HG03135 (cell line): ENCODE data around the gene ADGRB2.

ENCODE experiments used
- ATAC-seq: cut with Tn5 transposase; IDR thresholded peaks from one replicate; pipeline ENCODE4 v1.9.1; 2021; ENCODE audit warnings: mild to moderate bottlenecking, moderate library complexity; ENCODE audit not compliant: unreplicated experiment

ADGRB2 gene

DNA sequence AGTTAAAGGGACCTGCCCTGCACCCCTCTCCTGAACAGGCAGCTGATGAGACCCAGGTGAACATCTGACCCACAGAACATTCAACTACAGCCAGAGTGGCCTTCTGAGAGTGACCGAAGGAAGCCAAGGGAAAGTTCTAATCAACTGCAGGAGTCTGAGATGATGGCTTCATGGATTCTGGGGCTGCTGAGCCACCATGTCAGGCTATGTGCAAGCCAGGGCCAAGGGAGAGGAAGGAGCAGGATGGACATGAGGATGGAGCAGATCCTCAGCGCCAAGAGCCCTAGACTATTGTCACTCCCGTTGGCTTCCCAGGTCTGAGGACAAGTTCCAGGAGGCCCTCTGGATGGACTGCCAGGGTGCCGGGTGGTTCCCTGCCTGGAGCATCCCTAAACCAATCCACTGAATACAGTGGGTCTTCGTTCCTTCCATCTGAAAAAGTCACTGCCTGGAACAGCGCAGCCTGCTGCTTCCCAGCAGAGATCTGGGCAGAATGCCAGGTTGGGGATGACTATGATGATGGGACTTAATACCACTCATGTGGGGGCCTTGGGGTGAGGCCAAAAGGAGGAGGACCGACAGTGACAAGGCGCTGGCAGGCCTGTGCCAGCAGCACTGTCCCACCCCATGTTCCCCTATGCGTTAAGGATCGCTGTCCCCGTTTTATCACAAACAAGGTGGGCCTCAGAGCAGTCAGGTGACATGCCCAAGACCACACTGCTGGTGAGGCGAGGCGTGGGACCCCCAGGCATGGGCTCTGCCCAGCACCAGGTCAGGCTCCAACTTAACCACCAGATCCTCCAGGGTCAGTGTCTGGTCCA is 31.9 kb upstream of the ADGRB2 start:
- no peak for ATAC-seq

- no peak for ATAC-seq
Measured at GRCh38 chr1:31795096-31795675, 31.0 kb upstream of the ADGRB2 start.

- ATAC-seq = no peak
Measured at GRCh38 chr1:31793586-31794285, 29.6 kb upstream of the ADGRB2 start.

- no peak for ATAC-seq
Measured at GRCh38 chr1:31793086-31793485, 28.9 kb upstream of the ADGRB2 start.

DNA sequence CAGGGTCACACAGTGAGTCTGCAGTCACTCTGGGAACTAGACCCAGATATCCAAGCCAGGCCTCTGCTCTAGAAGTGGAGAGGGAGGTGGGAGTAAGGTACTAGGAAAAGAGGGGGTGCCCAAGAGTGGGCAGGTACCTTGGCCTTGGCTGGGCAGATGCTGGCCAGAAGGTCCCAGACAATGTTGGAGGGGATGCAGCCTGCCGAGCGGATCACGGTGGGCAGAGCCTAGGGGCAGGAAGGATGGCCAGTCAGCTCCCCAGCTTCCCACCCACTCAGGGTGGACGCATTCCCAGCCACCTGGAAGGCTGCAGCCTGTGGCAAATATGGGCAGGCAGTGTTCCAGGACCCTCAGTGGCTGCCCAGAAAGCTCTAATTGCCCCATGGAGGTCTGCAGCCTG is 28.4 kb upstream of the ADGRB2 start:
- no peak for ATAC-seq

DNA sequence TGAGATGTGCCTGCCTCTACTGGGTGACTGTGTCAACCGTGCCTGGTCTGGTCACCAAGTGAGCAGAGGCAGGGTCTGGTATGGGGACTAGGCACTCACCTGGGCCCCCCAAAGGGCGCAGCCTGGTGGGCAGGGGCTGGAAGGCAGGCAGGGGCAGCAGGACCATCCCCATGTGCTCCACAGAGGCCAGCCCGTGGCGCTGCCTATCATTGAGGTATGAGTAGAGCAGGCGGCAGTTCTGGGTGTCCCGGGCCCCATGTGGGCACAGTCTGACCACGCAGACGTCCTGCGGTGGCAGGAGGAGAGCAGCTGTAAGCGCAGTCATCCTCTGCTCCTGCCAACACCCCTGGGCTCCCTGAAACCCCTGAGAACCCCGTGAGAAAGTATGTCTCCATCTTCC is 28.0 kb upstream of the ADGRB2 start:
- ATAC-seq = no peak

DNA sequence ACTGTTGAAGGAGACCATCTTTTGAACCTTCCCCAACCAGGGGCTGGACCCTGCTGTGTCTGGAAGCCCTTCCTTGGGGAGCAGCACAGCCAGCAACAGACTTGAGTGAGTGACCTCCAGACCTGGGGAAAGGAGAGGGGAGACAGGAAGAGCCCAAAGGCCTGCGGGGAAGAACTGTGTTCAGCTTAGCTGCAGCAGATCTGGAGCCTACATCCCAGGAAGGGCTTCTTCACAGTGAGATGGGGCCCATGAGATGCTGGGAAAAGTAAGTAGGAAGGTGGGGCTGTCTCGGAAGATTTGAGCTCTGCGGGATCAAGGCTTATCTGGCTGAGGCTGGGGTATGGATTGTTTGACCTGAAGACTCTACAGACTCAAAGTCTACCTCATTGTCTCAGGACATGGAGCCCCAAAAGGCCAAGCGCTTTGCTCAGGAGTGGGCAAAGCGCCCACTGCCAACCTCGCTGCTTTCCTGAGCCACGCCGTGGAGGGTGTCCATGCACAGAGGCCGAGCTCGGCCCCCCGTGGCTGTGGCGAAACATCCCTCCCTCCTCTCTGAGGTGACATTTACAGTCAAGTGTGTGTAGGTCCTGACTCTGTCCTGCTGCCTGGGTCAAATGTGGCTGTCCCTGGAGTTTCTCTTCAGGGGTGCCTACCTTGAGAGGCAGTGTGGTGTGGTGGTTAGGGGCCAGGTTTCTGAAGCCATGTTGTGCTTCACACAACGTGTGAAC is 27.2 kb upstream of the ADGRB2 start:
- ATAC-seq = no peak

DNA sequence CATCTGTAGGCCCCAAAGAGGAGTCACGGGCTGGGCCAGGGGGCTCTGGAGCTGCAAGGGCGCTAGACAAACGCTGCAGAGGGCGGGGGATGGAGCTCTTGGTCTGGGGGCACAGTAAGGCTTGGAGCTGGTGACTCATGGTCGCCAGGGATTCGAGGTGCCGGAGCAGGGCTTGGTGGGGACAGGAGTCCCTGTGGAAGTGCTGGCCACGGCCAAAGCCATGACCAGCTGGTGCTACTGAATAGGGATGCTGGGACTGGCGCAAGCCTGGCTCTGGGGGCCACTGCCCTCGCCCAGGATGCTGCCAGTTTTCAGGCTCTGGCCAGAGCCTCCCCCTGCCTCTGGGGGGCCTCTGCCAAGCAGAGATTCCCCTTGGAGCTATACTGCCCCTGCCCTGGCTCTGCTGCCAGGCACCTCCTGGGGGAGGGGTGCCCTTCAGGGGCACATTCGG is 26.5 kb upstream of the ADGRB2 start:
- no peak for ATAC-seq

DNA sequence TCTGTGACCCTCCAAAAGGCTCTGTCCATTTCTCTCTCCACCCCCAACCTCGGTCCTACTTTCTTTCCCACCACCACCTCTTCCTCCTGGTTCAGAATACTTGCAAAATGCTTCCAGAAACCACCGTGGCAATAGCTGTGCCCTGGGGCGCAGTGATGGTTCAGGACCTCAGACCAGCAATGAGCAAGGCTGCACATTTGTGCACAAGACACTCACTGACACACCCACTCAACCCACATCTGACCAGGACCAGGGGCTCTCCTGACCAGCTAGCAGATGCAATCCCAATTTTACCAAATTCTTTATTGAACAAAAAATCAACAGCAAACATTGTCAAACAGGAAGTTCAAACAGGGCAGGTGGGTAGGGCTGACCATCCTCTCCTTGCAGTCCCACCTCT is 26.0 kb upstream of the ADGRB2 start:
- no peak for ATAC-seq

DNA sequence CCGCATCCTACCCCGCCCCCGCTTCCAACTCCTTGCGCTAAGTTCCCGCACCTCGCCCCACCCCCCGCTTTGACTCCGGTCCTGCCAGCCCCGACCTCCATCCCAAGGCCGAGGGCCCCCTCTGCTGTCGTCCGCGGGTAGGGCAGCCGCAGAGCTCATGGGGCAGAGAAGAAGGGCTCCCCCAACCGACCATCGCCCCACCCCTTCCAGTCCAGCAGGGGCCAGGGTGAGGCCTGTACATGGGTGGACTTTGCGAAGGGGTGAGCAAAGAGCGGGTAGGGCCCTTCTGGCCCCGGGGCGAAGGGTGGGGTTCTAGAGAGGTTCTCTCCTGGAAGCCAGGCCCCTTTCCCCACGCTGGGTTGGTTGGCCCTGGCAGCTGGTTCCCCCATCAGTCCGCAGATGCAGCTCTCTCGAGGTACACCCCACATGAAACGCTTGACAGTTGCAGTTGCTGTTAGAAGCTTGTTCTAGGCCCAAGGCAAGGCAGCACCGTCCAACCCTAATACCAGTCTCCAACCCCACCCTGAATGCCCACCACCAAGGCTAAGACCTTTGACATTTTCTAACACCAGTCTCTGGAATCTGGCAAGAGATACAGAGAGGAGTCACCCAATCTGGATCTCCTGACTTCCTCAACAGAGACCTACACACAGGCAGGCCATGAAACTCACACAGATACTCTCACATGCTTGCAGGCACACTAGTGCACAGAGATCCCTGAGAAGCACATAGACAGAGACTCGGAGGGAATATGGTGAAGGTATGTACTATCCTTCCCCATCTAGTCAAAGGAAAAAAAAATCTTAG is 25.3 kb upstream of the ADGRB2 start:
- peak; percentile 50 for ATAC-seq

- peak; percentile 22 for ATAC-seq
Measured at GRCh38 chr1:31788825-31789256, 24.7 kb upstream of the ADGRB2 start.

DNA sequence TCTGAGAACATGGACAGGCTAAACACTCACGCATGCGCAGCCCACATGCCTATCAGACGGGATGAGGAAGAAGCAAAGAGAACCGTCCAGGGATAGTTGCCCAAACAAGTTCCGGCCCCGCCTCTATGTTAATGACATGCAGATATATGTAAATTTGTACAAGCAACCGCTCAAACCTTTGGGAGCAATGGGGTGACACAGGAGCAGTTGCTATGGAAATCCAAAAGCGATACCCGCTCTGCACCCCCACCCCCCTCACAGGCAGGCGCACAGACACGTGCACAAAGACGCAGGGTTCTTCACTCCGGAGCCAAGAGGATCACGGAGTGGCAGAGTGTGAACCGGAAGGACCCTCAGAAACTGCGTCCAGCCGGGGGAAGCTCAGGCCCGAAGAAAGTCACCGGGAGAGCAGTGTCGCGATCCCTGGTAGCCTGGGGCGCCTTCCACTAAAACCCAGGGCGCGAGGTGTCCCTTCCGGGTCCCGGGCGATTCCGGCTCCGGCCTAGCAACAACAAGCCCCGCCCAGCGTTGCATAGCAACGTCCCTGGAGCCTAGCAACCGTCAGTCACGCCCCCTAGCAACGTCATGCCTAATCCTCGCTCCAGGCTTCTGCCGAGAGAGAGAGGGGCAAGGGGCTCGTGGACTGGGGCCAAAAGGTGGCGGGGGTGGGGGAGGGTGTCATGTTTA is 24.1 kb upstream of the ADGRB2 start:
- peak; percentile 64 for ATAC-seq

DNA sequence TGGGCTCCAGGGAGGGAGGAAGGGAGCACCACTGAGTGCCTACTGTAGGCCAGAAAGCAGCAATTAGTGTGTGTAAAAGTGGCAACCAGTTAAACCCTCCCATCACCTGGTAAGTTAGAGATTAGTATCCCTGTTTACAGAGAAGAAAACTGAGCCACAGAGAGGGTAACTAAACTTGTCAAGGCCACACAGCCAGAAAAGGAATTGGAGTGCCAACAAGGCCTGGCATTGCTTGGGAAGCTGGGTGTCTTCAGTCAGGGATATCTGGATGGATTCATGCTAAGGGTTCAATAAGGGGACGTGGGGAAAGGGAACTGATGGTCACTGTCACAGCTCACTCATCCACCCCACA is 23.6 kb upstream of the ADGRB2 start:
- no peak for ATAC-seq

GRCh38 chr1:31787261-31787660 is 23.1 kb upstream of the ADGRB2 start:
- no peak for ATAC-seq

- no peak for ATAC-seq
Measured at GRCh38 chr1:31786366-31787060, 22.4 kb upstream of the ADGRB2 start.

DNA sequence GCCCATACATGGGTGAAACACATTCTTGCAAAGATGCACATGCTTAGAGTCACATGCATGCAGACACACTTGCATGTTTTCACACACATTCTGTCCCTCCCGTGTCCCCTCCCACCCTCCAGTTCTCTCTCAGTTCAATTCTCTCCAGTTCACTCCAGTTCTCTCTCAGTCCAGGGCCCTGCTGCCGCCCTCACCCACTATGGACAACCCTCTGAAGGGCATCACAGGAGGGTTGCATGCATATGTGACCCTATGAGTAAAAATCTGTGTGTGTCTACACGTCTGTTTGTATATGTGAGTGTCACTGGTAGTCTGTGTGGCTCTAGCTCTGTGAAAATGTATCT is 21.8 kb upstream of the ADGRB2 start:
- no peak for ATAC-seq

GRCh38 chr1:31785020-31785946 is 21.1 kb upstream of the ADGRB2 start:
- ATAC-seq = no peak

DNA sequence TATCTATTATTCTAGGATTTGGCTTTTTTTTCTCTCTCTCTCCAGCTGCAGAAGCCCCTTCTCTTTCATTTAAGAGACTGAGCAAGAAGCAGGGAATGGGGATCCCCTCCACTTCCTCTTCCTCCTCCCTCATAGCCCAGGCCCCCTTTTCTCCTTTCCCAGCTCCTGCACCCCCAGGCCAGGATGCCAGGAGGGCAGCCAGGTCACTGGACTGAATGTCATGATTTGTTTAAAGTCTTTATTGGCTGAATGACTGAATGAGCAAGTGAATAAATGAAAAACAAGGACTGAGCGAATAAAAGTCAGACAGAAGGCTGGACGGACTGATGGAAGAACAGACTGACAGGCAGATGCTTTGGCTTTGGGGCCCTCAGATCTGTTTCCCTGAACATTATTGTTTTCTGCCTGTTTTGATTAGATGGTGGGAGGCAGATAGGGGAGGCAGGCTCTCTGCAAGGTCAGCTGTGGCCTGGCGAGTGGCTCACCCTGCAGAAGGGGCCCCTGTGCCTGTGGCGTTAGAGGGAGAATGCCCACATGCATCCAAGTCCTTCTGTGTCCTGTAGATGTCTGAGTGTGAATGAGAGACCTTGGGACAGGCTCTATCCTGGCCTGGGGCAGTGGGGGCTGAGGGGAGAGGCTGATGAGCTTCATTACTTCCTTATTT is 20.3 kb upstream of the ADGRB2 start:
- no peak for ATAC-seq
